HG03108 (cell line): ENCODE measurements around the gene OXCT1.
A peak's percentile ranks its signal among the peaks of the same experiment; 100 is the strongest.
"Not testable (repeated sequence)": the region's sequence is repeated elsewhere in the genome, so short reads cannot be mapped to it uniquely, and the experiment has no call there.

Source experiments
- ATAC-seq: cut with Tn5 transposase; IDR thresholded peaks from one replicate; pipeline ENCODE4 v1.9.1; 2021; ENCODE audit warnings: moderate library complexity; ENCODE audit not compliant: unreplicated experiment

Gene OXCT1

GRCh38 chr5:41874512-41875060, 4.4 kb upstream of the OXCT1 start:
- ATAC-seq = no peak

- no peak for ATAC-seq
Observed at GRCh38 chr5:41871852-41872251, 1.6 kb upstream of the OXCT1 start.

GRCh38 chr5:41870627-41871048, 413 bp upstream of the OXCT1 start:
- no peak for ATAC-seq

- ATAC-seq = no peak
Observed at GRCh38 chr5:41869151-41869723, 988 bp downstream of the OXCT1 start.

- ATAC-seq = peak; percentile 43
Observed at GRCh38 chr5:41863871-41864486, 6.2 kb downstream of the OXCT1 start.

GRCh38 chr5:41858890-41859289, 11.3 kb downstream of the OXCT1 start:
- ATAC-seq = no peak

- ATAC-seq = no peak
Observed at GRCh38 chr5:41857989-41858388, 12.2 kb downstream of the OXCT1 start.

- ATAC-seq = peak; percentile 84
Observed at GRCh38 chr5:41856644-41857491, 13.4 kb downstream of the OXCT1 start.

- no peak for ATAC-seq
Observed at GRCh38 chr5:41852293-41852692, 17.9 kb downstream of the OXCT1 start.

- ATAC-seq = no peak
Observed at GRCh38 chr5:41851116-41851515, 19.1 kb downstream of the OXCT1 start.

- no peak for ATAC-seq
Observed at GRCh38 chr5:41848983-41849382, 21.2 kb downstream of the OXCT1 start.

- ATAC-seq = not testable (repeated sequence)
Observed at GRCh38 chr5:41845751-41846150, 24.5 kb downstream of the OXCT1 start.

GRCh38 chr5:41844502-41844901, 25.7 kb downstream of the OXCT1 start:
- no peak for ATAC-seq

GRCh38 chr5:41843456-41844370, 26.5 kb downstream of the OXCT1 start:
- peak; percentile 33 for ATAC-seq

GRCh38 chr5:41842777-41843176, 27.4 kb downstream of the OXCT1 start:
- ATAC-seq = peak; percentile 73

GRCh38 chr5:41841325-41841724, 28.9 kb downstream of the OXCT1 start:
- ATAC-seq = no peak

GRCh38 chr5:41840251-41840650, 30.0 kb downstream of the OXCT1 start:
- no peak for ATAC-seq

- ATAC-seq = no peak
Observed at GRCh38 chr5:41837793-41838192, 32.4 kb downstream of the OXCT1 start.

GRCh38 chr5:41835645-41836044, 34.6 kb downstream of the OXCT1 start:
- ATAC-seq = no peak

GRCh38 chr5:41834506-41834905, 35.7 kb downstream of the OXCT1 start:
- no peak for ATAC-seq

- ATAC-seq = no peak
Observed at GRCh38 chr5:41832430-41832829, 37.8 kb downstream of the OXCT1 start.
